Right atrium auricular region (tissue), 2 donors: ENCODE measurements around the gene MDN1. TPM values are rescaled to one million over a fixed set of nuclear protein-coding genes. Genes with fewer than 3 reads are reported as not detected.

Experiments used
- DNase-seq: peaks from one replicate; pipeline ENCODE4 v3.0.0-alpha.2; 2019; ENCODE audit warnings: low spot score
- H3K27ac ChIP-seq, 2 donors: fragments of 200-600 bp; sonication (generic); 1 replicate in 1 of 2; 2 replicates in 1 of 2; pipeline ENCODE4 v1.5.1; 2016 to 2019
- H3K27me3 ChIP-seq, 2 donors: fragments of 200-600 bp; sonication (generic); one replicate each; pipeline versions ENCODE4 v1.5.1 to v1.6.0; 2017 to 2019
- H3K36me3 ChIP-seq: fragments of 200-600 bp; sonication (generic); one replicate; pipeline ENCODE4 v1.5.1; 2016
- H3K4me1 ChIP-seq, 2 donors: fragments of 200-600 bp; sonication (generic); one replicate each; pipeline versions ENCODE4 v1.5.1 to v1.6.0; 2017 to 2019
- H3K4me3 ChIP-seq, 2 donors: fragments of 200-600 bp; sonication (generic); 1 replicate in 1 of 2; 2 replicates in 1 of 2; pipeline ENCODE4 v1.5.1; 2017 to 2019; ENCODE audit warnings: mild to moderate bottlenecking in 1 of 2, moderate library complexity in 1 of 2
- H3K9me3 ChIP-seq, 2 donors: fragments of 200-600 bp; sonication (generic); one replicate each; pipeline ENCODE4 v1.5.1; 2019
- total RNA-seq, 2 donors: library from RNA; depleted of rRNA; stranded (reverse); fragments of >200 nt; gene quantifications; one replicate each; pipeline ENCODE4 v1.1.0, GENCODE V29; 2016
- TF ChIP-seq, protein P1 (sequence below), 2 donors: fragments of 200-600 bp; sonication (generic); IDR thresholded peaks; one replicate each; pipeline ENCODE4 v1.5.1; 2019; ENCODE audit warnings: antibody characterized with exemption in 2 of 2

MDN1 gene
- total RNA-seq, 2 donors from 2014 or later, result 15.2 to 17.4 TPM

DNA sequence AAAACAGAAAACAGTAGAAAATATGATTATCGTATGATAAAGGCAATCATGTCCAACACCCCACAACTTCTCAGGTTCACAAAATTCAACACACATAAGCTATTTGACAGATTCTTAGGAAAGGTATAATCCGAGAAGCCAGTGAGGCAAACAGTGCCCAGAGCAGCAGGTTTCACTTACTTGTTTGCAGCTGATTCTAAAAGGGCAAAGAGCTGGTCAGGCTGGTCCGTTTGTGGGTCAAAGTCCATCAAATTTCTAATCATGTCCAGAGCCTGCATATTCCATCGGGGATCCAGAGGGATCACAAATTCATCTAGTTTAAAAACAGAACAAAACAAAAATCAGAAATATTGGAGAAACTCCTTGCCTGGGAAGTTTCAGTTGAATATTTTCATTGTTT, 111.3 kb downstream of the MDN1 start:
- Histone ChIP-seq H3K27ac (no peak overlapping the region), H3K27me3 (no peaks in the 10 kb centered on the region), H3K4me1 (no peaks in the 10 kb centered on the region), H3K4me3 (no peak overlapping the region), H3K9me3 (no peaks in the 10 kb centered on the region), H3K36me3 (peaks cover 53% of the 10 kb centered on the region)
- TF ChIP-seq, protein P1, sequence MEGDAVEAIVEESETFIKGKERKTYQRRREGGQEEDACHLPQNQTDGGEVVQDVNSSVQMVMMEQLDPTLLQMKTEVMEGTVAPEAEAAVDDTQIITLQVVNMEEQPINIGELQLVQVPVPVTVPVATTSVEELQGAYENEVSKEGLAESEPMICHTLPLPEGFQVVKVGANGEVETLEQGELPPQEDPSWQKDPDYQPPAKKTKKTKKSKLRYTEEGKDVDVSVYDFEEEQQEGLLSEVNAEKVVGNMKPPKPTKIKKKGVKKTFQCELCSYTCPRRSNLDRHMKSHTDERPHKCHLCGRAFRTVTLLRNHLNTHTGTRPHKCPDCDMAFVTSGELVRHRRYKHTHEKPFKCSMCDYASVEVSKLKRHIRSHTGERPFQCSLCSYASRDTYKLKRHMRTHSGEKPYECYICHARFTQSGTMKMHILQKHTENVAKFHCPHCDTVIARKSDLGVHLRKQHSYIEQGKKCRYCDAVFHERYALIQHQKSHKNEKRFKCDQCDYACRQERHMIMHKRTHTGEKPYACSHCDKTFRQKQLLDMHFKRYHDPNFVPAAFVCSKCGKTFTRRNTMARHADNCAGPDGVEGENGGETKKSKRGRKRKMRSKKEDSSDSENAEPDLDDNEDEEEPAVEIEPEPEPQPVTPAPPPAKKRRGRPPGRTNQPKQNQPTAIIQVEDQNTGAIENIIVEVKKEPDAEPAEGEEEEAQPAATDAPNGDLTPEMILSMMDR (IDR thresholded peaks at IDR 0.05), result no peak
- no peak for DNase-seq

DNA sequence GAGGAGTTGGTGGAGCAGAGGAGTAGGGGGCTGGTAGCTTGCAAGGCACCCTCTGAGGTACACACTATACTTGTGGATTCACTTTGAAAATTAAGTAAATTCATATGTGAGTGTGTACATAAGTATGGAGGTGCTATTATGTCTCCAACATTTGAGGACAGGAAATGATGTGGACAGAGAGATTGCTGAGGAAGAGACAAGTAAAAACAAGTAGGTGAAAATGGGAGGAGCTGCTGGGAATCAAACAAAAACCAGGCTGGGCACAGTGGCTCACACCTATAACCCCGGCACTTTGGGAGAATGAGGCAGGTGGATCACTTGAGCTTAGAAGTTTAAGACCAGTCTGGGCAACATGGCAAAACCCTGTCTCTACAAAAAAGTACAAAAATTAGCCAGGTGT, 111.8 kb downstream of the MDN1 start:
- TF ChIP-seq, protein P1 (IDR thresholded peaks at IDR 0.05), result no peak
- H3K4me3 ChIP-seq, result no peak overlapping the region
- peaks cover 48% of the 10 kb centered on the region for H3K36me3 ChIP-seq
- H3K27ac ChIP-seq, result no peak overlapping the region
- no peak for DNase-seq
- H3K27me3 ChIP-seq, result no peaks in the 10 kb centered on the region
- no peaks in the 10 kb centered on the region for H3K4me1 ChIP-seq
- H3K9me3 ChIP-seq, result no peaks in the 10 kb centered on the region

DNA sequence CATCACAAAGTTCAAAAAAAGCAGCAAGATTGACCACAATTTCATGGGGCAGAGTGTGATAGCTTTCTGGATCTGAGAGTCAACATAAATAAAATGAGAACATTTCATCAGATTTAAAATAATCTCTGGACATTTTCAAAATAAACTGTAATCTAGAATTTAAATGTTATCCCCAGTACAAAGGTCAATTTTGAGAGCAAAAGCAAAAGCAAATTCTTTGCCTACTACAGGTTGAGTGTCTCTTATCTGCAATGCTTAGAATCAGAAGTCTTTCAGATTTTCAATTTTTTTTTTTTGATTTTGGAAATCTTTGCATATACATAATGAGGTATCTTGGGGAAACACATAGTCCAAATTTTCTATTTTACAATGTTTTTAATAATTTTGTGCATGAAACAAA, 113.5 kb downstream of the MDN1 start:
- DNase-seq, result no peak
- Histone ChIP-seq H3K4me1 (no peaks in the 10 kb centered on the region), H3K36me3 (peaks cover 46% of the 10 kb centered on the region), H3K9me3 (no peaks in the 10 kb centered on the region), H3K27ac (no peak overlapping the region), H3K4me3 (no peak overlapping the region), H3K27me3 (no peaks in the 10 kb centered on the region)
- TF ChIP-seq, protein P1 (IDR thresholded peaks at IDR 0.05), result no peak

DNA sequence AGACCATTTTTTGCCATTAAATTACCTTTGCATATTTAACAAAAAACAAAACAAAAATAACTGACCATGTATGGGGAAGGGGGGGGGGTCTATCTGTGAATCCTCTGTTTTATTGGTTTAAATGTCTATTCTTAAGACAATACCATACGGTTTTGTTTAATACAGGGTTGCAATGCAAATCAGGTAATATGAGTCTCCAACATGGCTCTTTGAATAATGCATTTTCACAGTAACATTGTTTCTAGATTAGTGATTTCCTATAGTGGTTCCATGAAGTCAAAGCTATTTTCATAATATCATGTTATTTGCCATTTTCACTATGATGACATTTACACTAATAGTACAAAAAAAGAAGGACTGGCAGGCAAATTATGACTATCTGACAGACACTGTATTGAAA, 116.3 kb downstream of the MDN1 start:
- Histone ChIP-seq H3K9me3 (no peaks in the 10 kb centered on the region), H3K4me3 (no peak overlapping the region), H3K27ac (no peak overlapping the region), H3K27me3 (no peaks in the 10 kb centered on the region), H3K4me1 (no peaks in the 10 kb centered on the region), H3K36me3 (peaks cover 64% of the 10 kb centered on the region)
- TF ChIP-seq, protein P1 (IDR thresholded peaks at IDR 0.05), result no peak
- DNase-seq, result no peak

DNA sequence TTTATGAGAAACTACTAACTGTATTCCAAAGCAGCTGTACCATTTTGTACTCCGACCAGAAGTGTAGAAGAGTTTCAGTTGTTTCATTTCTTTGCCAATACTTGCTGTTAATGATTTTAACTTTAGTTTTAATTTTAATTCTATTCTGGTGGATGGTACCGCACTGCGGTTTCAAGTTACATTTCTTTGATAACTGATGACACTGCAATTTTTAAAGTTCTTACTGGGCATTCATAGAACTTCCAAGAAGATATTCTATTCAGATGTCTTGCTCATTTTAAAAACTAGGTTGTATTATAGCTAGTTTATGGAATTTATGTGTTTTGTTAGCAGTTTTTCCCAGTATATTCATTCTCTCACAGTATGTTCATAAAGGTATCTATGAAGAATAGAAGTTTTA, 117.2 kb downstream of the MDN1 start:
- TF ChIP-seq, protein P1 (IDR thresholded peaks at IDR 0.05), result no peak
- H3K9me3 ChIP-seq, result no peaks in the 10 kb centered on the region
- H3K36me3 ChIP-seq, result peaks cover 62% of the 10 kb centered on the region
- DNase-seq, result no peak
- no peaks in the 10 kb centered on the region for H3K27me3 ChIP-seq
- H3K4me1 ChIP-seq, result no peaks in the 10 kb centered on the region
- H3K27ac ChIP-seq, result no peak overlapping the region
- H3K4me3 ChIP-seq, result no peak overlapping the region

DNA sequence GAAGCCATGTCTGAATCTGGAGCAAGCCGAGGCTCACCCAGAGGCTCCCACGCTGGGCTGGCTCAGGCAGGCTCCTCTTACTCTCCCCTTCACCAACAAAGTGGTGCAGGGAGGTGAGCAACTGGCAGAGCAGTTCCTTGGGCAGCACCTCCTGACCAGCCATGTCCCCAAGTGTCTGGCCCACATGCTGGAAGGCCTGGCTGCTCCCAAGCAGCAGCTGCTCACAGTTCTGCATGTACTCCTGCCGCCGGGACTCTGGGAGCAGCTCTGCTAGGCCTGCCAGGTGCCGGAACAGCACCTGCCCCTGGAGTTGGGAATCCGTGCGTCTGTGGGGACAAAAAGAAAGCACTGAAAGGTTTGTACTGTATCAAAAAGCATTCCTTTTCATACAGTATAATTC, 123.9 kb downstream of the MDN1 start:
- no peak overlapping the region for H3K4me3 ChIP-seq
- H3K4me1 ChIP-seq, result no peaks in the 10 kb centered on the region
- H3K9me3 ChIP-seq, result no peaks in the 10 kb centered on the region
- no peak for DNase-seq
- H3K36me3 ChIP-seq, result peaks cover 87% of the 10 kb centered on the region
- H3K27ac ChIP-seq, result no peak overlapping the region
- H3K27me3 ChIP-seq, result no peaks in the 10 kb centered on the region
- TF ChIP-seq, protein P1 (IDR thresholded peaks at IDR 0.05), result no peak
